Mucosa of rectum (tissue), 2 donors: ENCODE measurements around the gene HCRTR1.

ENCODE experiments used
- H3K27ac ChIP-seq, 2 donors: one replicate each; pipeline ENCODE4 v1.7.0; 2013; ENCODE audit warnings: inconsistent platforms in 2 of 2, low read depth in 2 of 2, low read length in 2 of 2
- H3K27me3 ChIP-seq, 2 donors: one replicate each; pipeline ENCODE4 v1.7.0; 2013; ENCODE audit warnings: low read length in 2 of 2; ENCODE audit not compliant: control insufficient read depth in 2 of 2, insufficient read depth in 2 of 2
- H3K36me3 ChIP-seq, 2 donors: one replicate each; pipeline ENCODE4 v1.7.0; 2013; ENCODE audit warnings: low read length in 2 of 2; ENCODE audit not compliant: control insufficient read depth in 2 of 2, insufficient read depth in 2 of 2
- H3K4me1 ChIP-seq, 2 donors: one replicate each; pipeline ENCODE4 v1.7.0; 2013; ENCODE audit warnings: low read length in 2 of 2, mild to moderate bottlenecking in 1 of 2; ENCODE audit not compliant: control insufficient read depth in 2 of 2, insufficient read depth in 2 of 2
- H3K4me3 ChIP-seq, 2 donors: one replicate each; pipeline ENCODE4 v1.7.0; 2013; ENCODE audit warnings: low read length in 2 of 2
- H3K9ac ChIP-seq, 2 donors: one replicate each; pipeline ENCODE4 v1.7.0; 2013; ENCODE audit warnings: low read length in 2 of 2, low read depth in 1 of 2, mild to moderate bottlenecking in 1 of 2
- H3K9me3 ChIP-seq, 2 donors: one replicate each; pipeline ENCODE4 v1.7.0; 2013; ENCODE audit warnings: low read length in 2 of 2; ENCODE audit not compliant: control insufficient read depth in 2 of 2
- donor health status: healthy.
- donor health status: Normal muscosa, but diverticular disease.

Gene HCRTR1

GRCh38 chr1:31600641-31601040 is 16.8 kb upstream of the HCRTR1 start:
- Histone ChIP-seq H3K27me3 (no peaks in the 10 kb centered on the region), H3K9me3 (no peaks in the 10 kb centered on the region), H3K4me3 (no peak overlapping the region), H3K36me3 (no peaks in the 10 kb centered on the region), H3K27ac (no peak overlapping the region), H3K9ac (no peak overlapping the region), H3K4me1 (no peaks in the 10 kb centered on the region)

GRCh38 chr1:31602081-31602480 is 15.4 kb upstream of the HCRTR1 start:
- H3K27me3 ChIP-seq, result no peaks in the 10 kb centered on the region

GRCh38 chr1:31605908-31606427 is 11.5 kb upstream of the HCRTR1 start:
- H3K27me3 ChIP-seq, result no peaks in the 10 kb centered on the region
- no peaks in the 10 kb centered on the region for H3K4me1 ChIP-seq
- H3K36me3 ChIP-seq, result no peaks in the 10 kb centered on the region
- H3K9ac ChIP-seq, result no peak overlapping the region
- H3K4me3 ChIP-seq, result no peak overlapping the region
- H3K27ac ChIP-seq, result no peak overlapping the region
- H3K9me3 ChIP-seq, result no peaks in the 10 kb centered on the region

More at GRCh38 chr1:31602081-31602480, 15.4 kb upstream of the HCRTR1 start:
- Histone ChIP-seq H3K36me3 (no peaks in the 10 kb centered on the region), H3K4me3 (no peak overlapping the region), H3K27ac (no peak overlapping the region), H3K9ac (no peak overlapping the region), H3K9me3 (no peaks in the 10 kb centered on the region), H3K4me1 (no peaks in the 10 kb centered on the region)

- Histone ChIP-seq H3K36me3 (no peaks in the 10 kb centered on the region), H3K4me1 (no peaks in the 10 kb centered on the region), H3K27me3 (no peaks in the 10 kb centered on the region), H3K9me3 (no peaks in the 10 kb centered on the region), H3K4me3 (no peak overlapping the region), H3K9ac (no peak overlapping the region), H3K27ac (no peak overlapping the region)
Measured at GRCh38 chr1:31607360-31607759, 10.1 kb upstream of the HCRTR1 start.

- H3K27ac ChIP-seq, result no peak overlapping the region
- no peaks in the 10 kb centered on the region for H3K9me3 ChIP-seq
- no peaks in the 10 kb centered on the region for H3K4me1 ChIP-seq
- no peaks in the 10 kb centered on the region for H3K36me3 ChIP-seq
- H3K9ac ChIP-seq, result no peak overlapping the region
- no peaks in the 10 kb centered on the region for H3K27me3 ChIP-seq
- H3K4me3 ChIP-seq, result no peak overlapping the region
Measured at GRCh38 chr1:31609514-31610118, 7.9 kb upstream of the HCRTR1 start.

GRCh38 chr1:31614414-31615005 is 3.0 kb upstream of the HCRTR1 start:
- Histone ChIP-seq H3K4me1 (no peaks in the 10 kb centered on the region), H3K4me3 (no peak overlapping the region), H3K36me3 (no peaks in the 10 kb centered on the region), H3K9me3 (no peaks in the 10 kb centered on the region), H3K27me3 (peaks cover 10% of the 10 kb centered on the region in 2 donors), H3K9ac (no peak overlapping the region), H3K27ac (no peak overlapping the region)

- no peak overlapping the region for H3K9ac ChIP-seq
- no peak overlapping the region for H3K4me3 ChIP-seq
- H3K36me3 ChIP-seq, result no peaks in the 10 kb centered on the region
- H3K27me3 ChIP-seq, result peaks cover 10% of the 10 kb centered on the region in 2 donors
- H3K27ac ChIP-seq, result no peak overlapping the region
- H3K9me3 ChIP-seq, result no peaks in the 10 kb centered on the region
- no peaks in the 10 kb centered on the region for H3K4me1 ChIP-seq
Measured at GRCh38 chr1:31615414-31615813, 2.1 kb upstream of the HCRTR1 start.

- H3K27me3 ChIP-seq, result peaks cover 10% of the 10 kb centered on the region in 2 donors
- H3K36me3 ChIP-seq, result no peaks in the 10 kb centered on the region
- H3K4me1 ChIP-seq, result no peaks in the 10 kb centered on the region
- no peaks in the 10 kb centered on the region for H3K9me3 ChIP-seq
- no peak overlapping the region for H3K4me3 ChIP-seq
- no peak overlapping the region for H3K27ac ChIP-seq
- H3K9ac ChIP-seq, result no peak overlapping the region
Measured at GRCh38 chr1:31615939-31616338, 1.6 kb upstream of the HCRTR1 start.

- peak overlapping the region in 1 of 2 donors; percentile 26 for H3K9ac ChIP-seq
- peaks cover 10% of the 10 kb centered on the region in 2 donors for H3K27me3 ChIP-seq
- no peaks in the 10 kb centered on the region for H3K4me1 ChIP-seq
- H3K36me3 ChIP-seq, result no peaks in the 10 kb centered on the region
- H3K27ac ChIP-seq, result no peak overlapping the region
- peak overlapping the region in 1 of 2 donors; percentile 46 for H3K4me3 ChIP-seq
- H3K9me3 ChIP-seq, result no peaks in the 10 kb centered on the region
Measured at GRCh38 chr1:31617916-31618746, 642 bp downstream of the HCRTR1 start.
